B cell (primary cell): ENCODE measurements around the gene KHDC4. TPM values are rescaled to one million over a fixed set of nuclear protein-coding genes. Genes with fewer than 3 reads are reported as not detected.

Experiments
- ATAC-seq: fragments of 200-7000 bp; cut with Tn5 transposase; one replicate; pipeline ENCODE4 v1.10.0; 2021; ENCODE audit warnings: low read depth, mild to moderate bottlenecking, moderate number of reproducible peaks, moderate library complexity
- CTCF ChIA-PET: fragments of 350-600 bp; sonication (Branson Sonifier 250); formaldehyde crosslinking; loops from one replicate; lab custom pipeline; 2021; ENCODE audit warnings: antibody characterized with exemption, inconsistent platforms; lab: Charles Lee
- POLR2A ChIA-PET: fragments of 350-600 bp; sonication (Branson Sonifier 250); formaldehyde crosslinking; loops from one replicate; lab custom pipeline; 2021; ENCODE audit warnings: antibody characterized with exemption; lab: Charles Lee
- DNase-seq: peaks from one replicate; pipeline ENCODE4 v3.0.0; 2013
- H2AFZ ChIP-seq: 2 replicates; pipeline ENCODE4 v1.6.1; 2012; ENCODE audit warnings: mild to moderate bottlenecking, low read depth, low read length; ENCODE audit not compliant: insufficient read depth, poor library complexity, severe bottlenecking
- H3K27ac ChIP-seq, 2 donors: 1 replicate in 1 of 2; 2 replicates in 1 of 2; pipeline ENCODE4 v1.5.1; 2012 to 2013; ENCODE audit warnings: low read length in 2 of 2, mild to moderate bottlenecking in 2 of 2, moderate library complexity in 1 of 2
- H3K27me3 ChIP-seq, 4 experiments: fragments of 200-600 bp in 1 of 4; sonication (generic) in 1 of 4; replicated peaks in 1 of 4; 1 replicate in 2 of 4; 2 replicates in 2 of 4; pipeline versions ENCODE4 v1.6.1 to v1.7.0; 2013 to 2016; ENCODE audit warnings: low read length in 3 of 4, mild to moderate bottlenecking in 2 of 4, mixed read lengths in 1 of 4, moderate library complexity in 1 of 4; ENCODE audit not compliant: insufficient read depth in 4 of 4, control insufficient read depth in 3 of 4; ENCODE audit errors: control extremely low read depth in 1 of 4
- H3K36me3 ChIP-seq, 2 experiments: replicated peaks in 1 of 2; 1 replicate in 1 of 2; 2 replicates in 1 of 2; pipeline versions ENCODE4 v1.6.1 to v1.7.1; 2013; ENCODE audit warnings: low read length in 1 of 2; ENCODE audit not compliant: insufficient read depth in 2 of 2, control insufficient read depth in 1 of 2; ENCODE audit errors: control extremely low read depth in 1 of 2, extremely low read depth in 1 of 2
- H3K4me1 ChIP-seq, 2 donors: fragments of 200-600 bp in 1 of 2; sonication (generic) in 1 of 2; 1 replicate in 1 of 2; 2 replicates in 1 of 2; pipeline versions ENCODE4 v1.5.1 to v1.6.1; 2013 to 2017; ENCODE audit warnings: low read length in 2 of 2; ENCODE audit not compliant: control insufficient read depth in 2 of 2, insufficient read depth in 2 of 2
- H3K4me2 ChIP-seq: replicated peaks from 2 replicates; pipeline ENCODE3; 2012; ENCODE audit warnings: mild to moderate bottlenecking, low read depth, low read length; ENCODE audit not compliant: poor library complexity, severe bottlenecking
- H3K4me3 ChIP-seq, 5 experiments: fragments of 200-600 bp in 1 of 5; sonication (generic) in 1 of 5; 1 replicate in 3 of 5; 2 replicates in 2 of 5; pipeline versions ENCODE4 v1.5.1 to v1.7.0; 2011 to 2016; ENCODE audit warnings: low read length in 4 of 5, mild to moderate bottlenecking in 4 of 5, low read depth in 2 of 5, control low read depth in 1 of 5, moderate library complexity in 1 of 5; ENCODE audit not compliant: insufficient read depth in 1 of 5; ENCODE audit errors: control extremely low read depth in 1 of 5, extremely low read depth in 1 of 5
- H3K79me2 ChIP-seq: fragments of 200-600 bp; sonication (generic); one replicate; pipeline ENCODE4 v1.6.0; 2016; ENCODE audit warnings: low read length; ENCODE audit not compliant: control insufficient read depth, insufficient read depth
- H3K9ac ChIP-seq: fragments of 200-600 bp; sonication (generic); 2 replicates; pipeline ENCODE4 v1.6.1; 2017; ENCODE audit warnings: mild to moderate bottlenecking, low read length, moderate library complexity
- H3K9me3 ChIP-seq, 3 donors: one replicate each; pipeline versions ENCODE4 v1.6.1 to v1.7.1; 2013; ENCODE audit warnings: low read length in 2 of 3; ENCODE audit not compliant: control insufficient read depth in 2 of 3, insufficient read depth in 1 of 3; ENCODE audit errors: control extremely low read depth in 1 of 3
- H4K20me1 ChIP-seq: 2 replicates; pipeline ENCODE4 v1.6.0; 2012; ENCODE audit warnings: mild to moderate bottlenecking, low read length; ENCODE audit not compliant: insufficient read depth, control insufficient read depth, poor library complexity, severe bottlenecking
- H3K27ac Mint-ChIP-seq: one replicate; pipeline ENCODE4 v1.8.0; 2021; ENCODE audit warnings: mixed read lengths
- H3K27me3 Mint-ChIP-seq: one replicate; pipeline ENCODE4 v1.8.0; 2021; ENCODE audit warnings: mixed read lengths
- H3K4me1 Mint-ChIP-seq: one replicate; pipeline ENCODE4 v1.8.0; 2021; ENCODE audit warnings: mixed read lengths
- H3K4me3 Mint-ChIP-seq: one replicate; pipeline ENCODE4 v1.8.0; 2021; ENCODE audit warnings: mixed read lengths
- H3K9me3 Mint-ChIP-seq: one replicate; pipeline ENCODE4 v1.8.0; 2022; ENCODE audit warnings: mixed read lengths; ENCODE audit not compliant: insufficient read depth
- EZH2 ChIP-seq: IDR thresholded peaks from 2 replicates; pipeline ENCODE4 v1.6.1; 2012; ENCODE audit warnings: borderline replicate concordance, low read depth, mild to moderate bottlenecking, moderate library complexity, low read length; ENCODE audit not compliant: insufficient read depth, poor library complexity, severe bottlenecking
- WGBS: methylation state at CpG from one replicate; pipeline ENCODE4 v1.1.5; 2013; ENCODE audit warnings: missing lambda C conversion rate; ENCODE audit not compliant: insufficient coverage; 5-methylcytosine and 5-hydroxymethylcytosine counted together
- intact Hi-C: fragments of 100-400 bp; cut with micrococcal nuclease; formaldehyde crosslinking; loops from one replicate; pipeline ENCODE4 v1.10.0; 2022
- polyA plus RNA-seq: library from polyadenylated mRNA; depleted of rRNA; stranded (reverse); fragments of >200 nt; gene quantifications from 2 replicates; pipeline ENCODE4 v1.2.3, GENCODE V29; 2012
- total RNA-seq, 2 donors: library from RNA; stranded (reverse); fragments of 120-200 nt in 1 of 2; gene quantifications; 1 replicate in 1 of 2; 2 replicates in 1 of 2; pipeline versions ENCODE4 v1.2.3 to v1.2.4, GENCODE V29; 2013 to 2022
- TF ChIP-seq, protein P1 (sequence below): fragments of 200-600 bp; IDR thresholded peaks from one replicate; pipeline ENCODE4 v1.8.0; 2022; ENCODE audit warnings: antibody characterized with exemption, mild to moderate bottlenecking

The KHDC4 gene
- total and polyA plus RNA-seq, 2 donors (not counting 1 experiment from before 2014, with no cell fraction given) = 51.3 to 122 TPM

DNA sequence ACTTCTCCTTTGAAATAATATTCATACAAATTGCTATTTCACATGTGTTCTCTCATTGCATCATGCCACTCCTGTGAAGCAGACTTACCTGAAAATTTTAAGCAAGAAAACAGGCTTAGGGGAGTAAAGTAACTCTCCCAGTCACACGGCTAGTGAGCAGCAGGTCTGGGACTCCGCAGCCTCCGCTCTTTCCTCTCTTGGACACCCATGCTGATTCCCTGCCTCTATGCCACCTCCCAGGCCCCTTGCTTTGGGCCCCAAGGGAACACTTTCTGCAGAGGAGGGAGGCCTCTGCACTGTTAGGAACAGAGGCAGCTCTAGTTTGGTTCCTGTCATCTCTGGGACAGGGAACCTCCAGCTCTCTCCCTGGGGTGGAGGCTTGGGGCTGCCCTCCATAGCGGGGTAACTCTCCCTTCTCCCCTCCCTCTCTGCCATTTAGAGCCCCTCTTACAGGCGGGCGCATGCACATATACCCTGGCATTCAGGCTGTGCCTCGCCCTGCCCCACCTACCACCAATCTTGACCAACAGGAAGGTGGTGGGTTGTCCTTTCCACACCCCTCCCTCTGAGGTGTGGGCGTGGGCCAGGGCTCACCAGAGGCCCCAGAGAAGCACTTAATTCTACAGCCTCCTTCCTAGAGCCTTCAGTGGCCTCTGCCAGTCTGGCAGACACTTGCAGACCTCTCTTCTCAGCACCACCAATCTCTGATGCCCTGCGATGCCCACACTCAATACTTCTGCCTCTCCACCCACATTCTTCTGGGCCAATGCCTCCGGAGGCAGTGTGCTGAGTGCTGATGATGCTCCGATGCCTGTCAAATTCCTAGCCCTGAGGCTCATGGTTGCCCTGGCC is 7.0 kb upstream of the KHDC4 start, which contains the start of gene RXFP4:
Gene RXFP4, plus strand, starts transcription at position 646 of the 852 bp plus-strand sequence. Its CDS starts 72 bp downstream, at position 718.
- Histone ChIP-seq H3K4me1 (peaks cover 78 to 81% of the 10 kb centered on the region in 2 donors), H3K4me2 (peak within 1 kb of the TSS; percentile 43), H3K4me3 (no peak within 1 kb of the TSS), H4K20me1 (no peaks in the 10 kb centered on the region), H3K9ac (peak within 1 kb of the TSS; percentile 25), H3K79me2 (peaks cover 18% of the 10 kb centered on the region), H3K9me3 (no peaks in the 10 kb centered on the region), H3K27me3 (no peaks in the 10 kb centered on the region), H2AFZ (no peak within 1 kb of the TSS), H3K36me3 (no peaks in the 10 kb centered on the region), H3K27ac (peak within 1 kb of the TSS; percentile 76 to 89)
- Mint-ChIP-seq H3K4me1 (peaks cover 75% of the 10 kb centered on the region), H3K4me3 (peak within 1 kb of the TSS; percentile 65), H3K9me3 (no peaks in the 10 kb centered on the region), H3K27me3 (no peaks in the 10 kb centered on the region), H3K27ac (peak within 1 kb of the TSS; percentile 92)
- ChIA-PET CTCF (interaction anchor here (0.6 to 6.1 kb wide), 4 partner anchors 29 to 50 kb away, joined by 3 to 206 read pairs (median 99); partner anchors contain the start of gene ARHGEF2), POLR2A (interaction anchor here (0.6 to 5.4 kb wide), 3 partner anchors 24 to 40 kb away, joined by 6 to 61 read pairs (median 7); partner anchors contain the start of gene ARHGEF2)
- TF ChIP-seq, protein P1, sequence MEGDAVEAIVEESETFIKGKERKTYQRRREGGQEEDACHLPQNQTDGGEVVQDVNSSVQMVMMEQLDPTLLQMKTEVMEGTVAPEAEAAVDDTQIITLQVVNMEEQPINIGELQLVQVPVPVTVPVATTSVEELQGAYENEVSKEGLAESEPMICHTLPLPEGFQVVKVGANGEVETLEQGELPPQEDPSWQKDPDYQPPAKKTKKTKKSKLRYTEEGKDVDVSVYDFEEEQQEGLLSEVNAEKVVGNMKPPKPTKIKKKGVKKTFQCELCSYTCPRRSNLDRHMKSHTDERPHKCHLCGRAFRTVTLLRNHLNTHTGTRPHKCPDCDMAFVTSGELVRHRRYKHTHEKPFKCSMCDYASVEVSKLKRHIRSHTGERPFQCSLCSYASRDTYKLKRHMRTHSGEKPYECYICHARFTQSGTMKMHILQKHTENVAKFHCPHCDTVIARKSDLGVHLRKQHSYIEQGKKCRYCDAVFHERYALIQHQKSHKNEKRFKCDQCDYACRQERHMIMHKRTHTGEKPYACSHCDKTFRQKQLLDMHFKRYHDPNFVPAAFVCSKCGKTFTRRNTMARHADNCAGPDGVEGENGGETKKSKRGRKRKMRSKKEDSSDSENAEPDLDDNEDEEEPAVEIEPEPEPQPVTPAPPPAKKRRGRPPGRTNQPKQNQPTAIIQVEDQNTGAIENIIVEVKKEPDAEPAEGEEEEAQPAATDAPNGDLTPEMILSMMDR = no peak
- TF ChIP-seq EZH2 = no peak
- intact Hi-C loops = no loop called here
- 70% methylated on average over 6 of the region's 11 CpGs for WGBS
- DNase-seq = no peak
- ATAC-seq = no peak
